Measurements from ENCODE around the gene NBEAL2. TPM values are rescaled to one million over a fixed set of nuclear protein-coding genes. Genes with fewer than 3 reads are reported as not detected.

The NBEAL2 gene
- total and polyA plus RNA-seq, 2 of the 8 experiments (the other 6 are each of a cell fraction or from before 2014, with no cell fraction given) = 27.3 to 46.9 TPM

DNA sequence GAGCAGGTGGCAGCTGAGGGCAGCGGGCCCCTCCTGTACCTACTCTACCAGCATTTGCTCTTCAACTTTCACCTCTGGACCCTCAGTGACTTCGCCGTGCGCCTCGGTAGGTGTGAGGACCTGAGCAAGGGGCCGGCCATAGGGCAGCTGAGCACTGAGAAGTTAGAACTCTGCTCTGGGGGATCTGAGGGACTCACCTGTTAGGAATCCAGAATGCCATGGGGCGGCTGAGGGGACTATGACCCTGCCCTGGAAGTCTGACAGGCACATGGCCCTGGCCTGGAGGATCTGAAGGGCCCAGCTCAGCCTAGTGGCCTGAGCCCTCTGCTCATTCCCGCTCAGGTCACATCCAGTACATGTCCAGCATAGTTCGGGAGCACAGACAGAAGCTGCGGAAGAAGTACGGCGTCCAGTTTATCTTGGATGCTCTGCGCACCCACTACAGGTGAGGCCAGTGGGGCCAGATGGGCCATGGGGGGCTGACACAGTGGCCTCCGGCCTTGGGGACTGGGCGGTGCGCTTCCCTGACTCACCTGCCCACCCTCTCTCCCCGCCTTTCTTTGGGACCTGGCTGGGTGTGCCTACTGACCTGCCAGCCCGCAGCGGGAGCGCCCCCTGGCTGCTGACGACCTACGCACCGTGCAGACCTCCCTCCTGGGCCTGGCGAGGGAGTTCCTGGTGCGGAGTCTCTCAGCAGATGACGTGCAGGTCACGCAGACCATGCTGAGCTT is 18.8 kb downstream of the NBEAL2 start:
- H3K27me3 ChIP-seq (replicated peaks in 1 of 4; ENCODE audit: control insufficient read depth in 3 of 4, extremely low read depth in 1 of 4, insufficient read depth in 3 of 4, low read length in 3 of 4) = no peaks in the 10 kb centered on the region
- peak; percentile 74 to 96 for DNase-seq (ENCODE audit: low read depth in 1 of 2, low spot score in 2 of 2)
- H3K4me2 ChIP-seq (ENCODE audit: insufficient read depth in 1 of 2, low read depth in 2 of 2, low read length in 2 of 2) = no peak overlapping the region
- H3K9ac ChIP-seq (replicated peaks in 1 of 4; ENCODE audit: extremely low read depth in 1 of 4, low read depth in 3 of 4, low read length in 3 of 4) = no peak overlapping the region
- H3K4me3 ChIP-seq (ENCODE audit: extremely low read depth in 1 of 4, insufficient read depth in 2 of 4, low read depth in 3 of 4, low read length in 4 of 4) = no peak overlapping the region
- H3K27ac ChIP-seq (ENCODE audit: low read depth, low read length) = no peak overlapping the region; the same call in 1 of the 2 replicates
- H2AFZ ChIP-seq (ENCODE audit: low read length) = no peak overlapping the region
- no peak for FAIRE-seq
- H4K20me1 ChIP-seq (replicated peaks in 1 of 2; ENCODE audit: control insufficient read depth in 1 of 2, insufficient read depth in 2 of 2, low read length in 2 of 2) = peaks cover 3 to 16% of the 10 kb centered on the region in 2 experiments
- ChIA-PET POLR2A (ENCODE audit: partially characterized antibody) (interaction anchor here (0.6 to 1.6 kb wide), 5 partner anchors 11 to 25 kb away, joined by 3 to 6 read pairs (median 4); partner anchors contain the start of gene NBEAL2), CTCF (ENCODE audit: partially characterized antibody) (interaction anchor here (0.6 to 14.2 kb wide), 34 partner anchors 8 to 511 kb away, joined by 3 to 130 read pairs (median 4); partner anchors contain the start of genes CCDC12, MYL3 and NBEAL2)
- H4K8ac ChIP-seq (ENCODE audit: extremely low read depth, insufficient read depth, low read length) = no peak overlapping the region
- no peak overlapping the region for H3K23ac ChIP-seq (ENCODE audit: insufficient read length)
- no peaks in the 10 kb centered on the region for H3K79me2 ChIP-seq (ENCODE audit: control insufficient read depth in 1 of 2, insufficient read depth in 2 of 2, low read length in 2 of 2)
- no peak overlapping the region for H3K18ac ChIP-seq (ENCODE audit: extremely low read depth, low read length)
- H3K14ac ChIP-seq (ENCODE audit: insufficient read length) = no peak overlapping the region
- H2AK5ac ChIP-seq (ENCODE audit: low read depth, low read length) = no peak overlapping the region
- no peak overlapping the region for H4K5ac ChIP-seq (ENCODE audit: insufficient read length, low read depth, low read length)
- 62% methylated on average over 27 of the region's 27 CpGs; no CpG with 5 or more reads in 1 of the 2 experiments for WGBS, 2 experiments (ENCODE audit: extremely low coverage in 1 of 2, insufficient coverage in 1 of 2, insufficient read length in 1 of 2, insufficient replicate concordance in 2 of 2, low coverage in 1 of 2, low lambda C conversion rate in 2 of 2, missing lambda C conversion rate in 1 of 2)
- H3K79me1 ChIP-seq (ENCODE audit: low read depth, low read length) = no peaks in the 10 kb centered on the region
- H3K9me3 ChIP-seq (ENCODE audit: insufficient read depth in 2 of 2, low read depth in 1 of 2, low read length in 1 of 2) = no peaks in the 10 kb centered on the region
- no peak overlapping the region for H2BK15ac ChIP-seq (ENCODE audit: low read length)
- no peak overlapping the region for H2BK20ac ChIP-seq (ENCODE audit: low read length)
- 0 out of 2 replicates have a peak overlapping the region, but pooled peaks have one; percentile 49 for H2BK5ac ChIP-seq (ENCODE audit: low read depth, low read length)
- H2BK12ac ChIP-seq (ENCODE audit: low read depth, low read length) = no peak overlapping the region
- no peak overlapping the region for H3K4ac ChIP-seq (replicated peaks; ENCODE audit: insufficient read length, low read depth, low read length)
- no peak overlapping the region for H3K56ac ChIP-seq (replicated peaks; ENCODE audit: insufficient read length, low read depth, low read length)
- peaks cover 0 to 3% (median 1%) of the 10 kb centered on the region in 4 experiments; a peak in 3 of 7 replicates for H3K4me1 ChIP-seq (replicated peaks in 1 of 4; ENCODE audit: control insufficient read depth in 3 of 4, insufficient read depth in 4 of 4, low read length in 3 of 4)
- H4K91ac ChIP-seq (replicated peaks; ENCODE audit: insufficient read length, low read length) = no peak overlapping the region
- peaks cover 2 to 9% (median 7%) of the 10 kb centered on the region in 4 experiments; a peak in 4 of 8 replicates for H3K36me3 ChIP-seq (ENCODE audit: control insufficient read depth in 2 of 4, insufficient read depth in 4 of 4, low read length in 3 of 4)
- H2BK120ac ChIP-seq (replicated peaks; ENCODE audit: low read depth, low read length) = no peak overlapping the region
- H3K23me2 ChIP-seq (ENCODE audit: low read depth, low read length) = no peaks in the 10 kb centered on the region
- TF ChIP-seq, protein P1, sequence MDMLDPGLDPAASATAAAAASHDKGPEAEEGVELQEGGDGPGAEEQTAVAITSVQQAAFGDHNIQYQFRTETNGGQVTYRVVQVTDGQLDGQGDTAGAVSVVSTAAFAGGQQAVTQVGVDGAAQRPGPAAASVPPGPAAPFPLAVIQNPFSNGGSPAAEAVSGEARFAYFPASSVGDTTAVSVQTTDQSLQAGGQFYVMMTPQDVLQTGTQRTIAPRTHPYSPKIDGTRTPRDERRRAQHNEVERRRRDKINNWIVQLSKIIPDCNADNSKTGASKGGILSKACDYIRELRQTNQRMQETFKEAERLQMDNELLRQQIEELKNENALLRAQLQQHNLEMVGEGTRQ (IDR thresholded peaks at IDR 0.05; ENCODE audit: low read length) = 0 out of 2 replicates have a peak, but pooled peaks have one; percentile 8
- TF ChIP-seq RAD21 (IDR thresholded peaks at IDR 0.05 in 1 of 2, conservative IDR thresholded peaks at IDR 0.05 in 1 of 2; ENCODE audit: low read depth in 2 of 2, low read length in 2 of 2) (peak; percentile 86 to 96), CTCF (IDR thresholded peaks at IDR 0.05; ENCODE audit: control extremely low read depth in 1 of 3, insufficient read depth in 1 of 3, low read depth in 1 of 3, low read length in 3 of 3) (peak in 2 of 3 experiments; percentile 97 to 98; a peak in 3 of 4 replicates), GABPA (IDR thresholded peaks at IDR 0.05; ENCODE audit: borderline replicate concordance, insufficient read depth, low read length) (peak; percentile 65; the same call in 1 of the 2 replicates), PHF8 (conservative IDR thresholded peaks at IDR 0.05; ENCODE audit: low read depth, low read length) (no peak), YY1 (IDR thresholded peaks at IDR 0.05; ENCODE audit: low read depth, low read length) (0 out of 2 replicates have a peak, but pooled peaks have one; percentile 39)
